Progenitor cell of endocrine pancreas (in vitro differentiated cells): ENCODE measurements around the gene TNFRSF17. TPM values are rescaled to one million over a fixed set of nuclear protein-coding genes. Genes with fewer than 3 reads are reported as not detected.
A peak's percentile ranks its signal among the peaks of the same experiment; 100 is the strongest.
"Not testable (repeated sequence)": the region's sequence is repeated elsewhere in the genome, so short reads cannot be mapped to it uniquely, and the experiment has no call there.

Experiments
- DNase-seq: peaks from one replicate; pipeline ENCODE4 v3.0.0; 2021; ENCODE audit warnings: low spot score; ENCODE audit not compliant: unreplicated experiment
- H3K27ac Mint-ChIP-seq: 2 replicates; pipeline ENCODE4 v1.8.0; 2021; ENCODE audit warnings: mild to moderate bottlenecking, moderate library complexity, mixed read lengths
- H3K27me3 Mint-ChIP-seq: 2 replicates; pipeline ENCODE4 v1.8.0; 2021; ENCODE audit warnings: mixed read lengths
- H3K36me3 Mint-ChIP-seq: 2 replicates; pipeline ENCODE4 v1.8.0; 2022; ENCODE audit warnings: mixed read lengths; ENCODE audit not compliant: insufficient read depth
- H3K4me1 Mint-ChIP-seq: 2 replicates; pipeline ENCODE4 v1.8.0; 2021; ENCODE audit warnings: low read depth, mixed read lengths
- H3K4me3 Mint-ChIP-seq: 2 replicates; pipeline ENCODE4 v1.8.0; 2021; ENCODE audit warnings: low read depth, mild to moderate bottlenecking, moderate library complexity, mixed read lengths
- H3K9me3 Mint-ChIP-seq: 2 replicates; pipeline ENCODE4 v1.8.0; 2021; ENCODE audit warnings: low read depth, mixed read lengths
- total RNA-seq: library from RNA; stranded (reverse); gene quantifications from 2 replicates; pipeline ENCODE4 v1.2.1, GENCODE V29; 2021
- TF ChIP-seq, protein P1 (sequence below): fragments of 200-600 bp; sonication (generic); IDR thresholded peaks from one replicate; pipeline ENCODE4 v1.5.0; 2021; ENCODE audit warnings: antibody characterized with exemption, mild to moderate bottlenecking; ENCODE audit not compliant: unreplicated experiment

Gene TNFRSF17
- total RNA-seq, 1 donor from 2014 or later: not detected

DNA sequence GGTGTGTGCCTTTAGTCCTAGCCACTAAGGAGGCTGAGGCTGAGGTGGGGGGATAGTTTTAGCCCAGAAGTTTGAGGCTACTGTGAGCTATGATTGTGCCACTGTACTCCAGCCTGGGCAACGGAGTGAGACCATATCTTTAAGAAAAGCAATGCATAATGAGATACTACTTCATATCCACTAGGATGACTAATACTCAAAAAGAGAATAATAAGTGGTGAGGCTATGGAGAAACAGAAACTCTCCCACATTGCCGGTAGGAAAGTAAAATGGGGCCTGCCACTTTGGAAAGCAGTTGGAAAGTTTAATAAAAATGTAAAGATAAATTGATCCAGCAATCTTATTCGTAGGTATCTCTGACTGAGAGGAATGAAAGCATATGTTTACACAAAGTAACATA lies 18.6 kb upstream of the TNFRSF17 start:
- Mint-ChIP-seq H3K27me3 (no peaks in the 10 kb centered on the region), H3K27ac (no peak overlapping the region), H3K4me1 (peaks cover 2% of the 10 kb centered on the region), H3K36me3 (no peaks in the 10 kb centered on the region), H3K4me3 (no peak overlapping the region), H3K9me3 (no peaks in the 10 kb centered on the region)
- no peak for DNase-seq
- TF ChIP-seq, protein P1, sequence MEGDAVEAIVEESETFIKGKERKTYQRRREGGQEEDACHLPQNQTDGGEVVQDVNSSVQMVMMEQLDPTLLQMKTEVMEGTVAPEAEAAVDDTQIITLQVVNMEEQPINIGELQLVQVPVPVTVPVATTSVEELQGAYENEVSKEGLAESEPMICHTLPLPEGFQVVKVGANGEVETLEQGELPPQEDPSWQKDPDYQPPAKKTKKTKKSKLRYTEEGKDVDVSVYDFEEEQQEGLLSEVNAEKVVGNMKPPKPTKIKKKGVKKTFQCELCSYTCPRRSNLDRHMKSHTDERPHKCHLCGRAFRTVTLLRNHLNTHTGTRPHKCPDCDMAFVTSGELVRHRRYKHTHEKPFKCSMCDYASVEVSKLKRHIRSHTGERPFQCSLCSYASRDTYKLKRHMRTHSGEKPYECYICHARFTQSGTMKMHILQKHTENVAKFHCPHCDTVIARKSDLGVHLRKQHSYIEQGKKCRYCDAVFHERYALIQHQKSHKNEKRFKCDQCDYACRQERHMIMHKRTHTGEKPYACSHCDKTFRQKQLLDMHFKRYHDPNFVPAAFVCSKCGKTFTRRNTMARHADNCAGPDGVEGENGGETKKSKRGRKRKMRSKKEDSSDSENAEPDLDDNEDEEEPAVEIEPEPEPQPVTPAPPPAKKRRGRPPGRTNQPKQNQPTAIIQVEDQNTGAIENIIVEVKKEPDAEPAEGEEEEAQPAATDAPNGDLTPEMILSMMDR: no peak

DNA sequence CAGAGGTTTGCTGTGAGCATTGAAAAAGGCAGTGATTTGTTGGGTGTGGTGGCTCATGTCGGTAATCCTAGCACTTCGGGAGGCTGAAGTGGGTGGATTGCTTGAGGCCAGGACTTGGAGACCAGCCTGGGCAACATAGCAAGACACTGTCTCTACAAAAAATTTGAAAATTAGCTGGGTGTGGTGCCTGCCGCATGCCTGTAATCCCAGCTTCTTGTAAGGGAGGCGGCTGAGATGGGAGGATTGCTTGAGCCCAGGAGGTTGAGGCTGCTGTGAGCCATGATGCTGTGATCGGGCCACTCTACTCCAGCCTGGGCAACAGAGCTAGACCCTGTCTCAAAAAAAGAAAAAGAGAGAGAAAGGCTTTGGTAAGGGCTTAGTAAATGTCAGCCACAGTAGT lies 16.2 kb upstream of the TNFRSF17 start:
- no peaks in the 10 kb centered on the region for H3K9me3 Mint-ChIP-seq

DNA sequence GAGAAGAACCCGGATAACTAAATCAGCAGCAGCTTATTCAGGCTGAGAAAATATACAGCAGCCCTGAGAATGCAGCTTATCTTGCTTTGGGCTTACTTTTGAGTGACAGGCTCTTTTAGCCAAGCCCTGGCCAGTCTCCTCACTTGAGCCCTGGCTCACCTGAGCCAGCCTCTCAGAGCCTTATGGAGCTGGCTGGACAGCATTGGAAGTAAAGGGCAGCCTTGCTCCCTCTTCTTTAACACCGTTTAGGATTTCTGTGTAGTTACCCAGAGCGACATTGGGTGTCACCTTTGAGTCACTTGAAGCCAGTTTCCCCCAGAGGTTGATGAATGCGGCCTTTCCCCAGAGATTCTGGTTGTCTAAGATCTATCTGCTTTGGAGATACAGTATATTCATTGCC lies 15.5 kb upstream of the TNFRSF17 start:
- Mint-ChIP-seq H3K9me3 (no peaks in the 10 kb centered on the region), H3K36me3 (no peaks in the 10 kb centered on the region), H3K27ac (no peak overlapping the region), H3K4me3 (no peak overlapping the region), H3K4me1 (peaks cover 2% of the 10 kb centered on the region), H3K27me3 (no peaks in the 10 kb centered on the region)
- no peak for DNase-seq
- TF ChIP-seq, protein P1: peak; percentile 55

More for the DNA sequence above, 16.2 kb upstream of the TNFRSF17 start:
- Mint-ChIP-seq H3K27ac (no peak overlapping the region), H3K4me1 (peaks cover 2% of the 10 kb centered on the region), H3K4me3 (no peak overlapping the region), H3K36me3 (no peaks in the 10 kb centered on the region), H3K27me3 (no peaks in the 10 kb centered on the region)
- no peak for DNase-seq
- TF ChIP-seq, protein P1: no peak

DNA sequence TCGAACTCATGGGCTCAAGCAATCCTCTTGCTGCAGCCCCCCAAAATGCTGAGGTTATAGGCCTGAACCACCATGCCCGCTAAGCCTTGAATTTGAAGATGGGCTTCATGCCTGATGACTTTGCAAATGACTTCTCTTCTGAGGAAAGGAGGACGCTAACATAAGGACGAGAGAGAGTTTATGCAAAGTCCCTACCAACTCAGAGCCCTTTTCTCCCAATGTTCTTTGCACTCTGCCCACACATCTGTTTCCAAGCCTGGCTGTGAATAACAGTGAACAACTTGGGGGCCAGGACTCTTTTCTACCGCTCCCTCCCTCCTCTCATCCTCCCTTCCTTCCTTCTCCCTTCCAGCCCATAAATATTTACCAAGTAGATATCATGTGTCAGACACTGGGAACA lies 14.6 kb upstream of the TNFRSF17 start:
- peaks cover 2% of the 10 kb centered on the region for H3K4me1 Mint-ChIP-seq
- no peaks in the 10 kb centered on the region for H3K27me3 Mint-ChIP-seq
- H3K27ac Mint-ChIP-seq: no peak overlapping the region

DNA sequence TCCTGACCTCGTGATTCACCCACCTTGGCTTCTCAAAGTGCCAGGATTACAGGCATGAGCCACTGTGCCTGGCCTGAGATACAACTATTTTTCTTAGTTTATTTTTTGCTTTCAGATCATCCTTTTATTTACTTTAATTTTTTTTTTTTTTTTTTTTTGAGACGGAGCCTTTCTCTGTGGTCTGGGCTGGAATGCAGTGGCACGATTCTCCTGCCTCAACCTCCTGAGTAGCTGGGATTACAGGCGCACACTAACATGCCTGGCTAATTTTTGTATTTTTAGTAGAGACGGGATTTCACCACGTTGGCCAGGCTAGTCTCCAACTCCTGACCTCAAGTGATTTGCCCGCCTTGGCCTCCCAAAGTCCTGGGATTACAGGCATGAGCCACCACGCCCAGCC lies 11.4 kb upstream of the TNFRSF17 start:
- H3K9me3 Mint-ChIP-seq, DNase-seq, H3K36me3 Mint-ChIP-seq, H3K4me3 Mint-ChIP-seq, H3K27me3 Mint-ChIP-seq, H3K27ac Mint-ChIP-seq, H3K4me1 Mint-ChIP-seq: not testable (repeated sequence)

More for the DNA sequence above, 14.6 kb upstream of the TNFRSF17 start:
- TF ChIP-seq, protein P1: no peak
- DNase-seq: no peak
- Mint-ChIP-seq H3K9me3 (no peaks in the 10 kb centered on the region), H3K4me3 (no peak overlapping the region), H3K36me3 (no peaks in the 10 kb centered on the region)

DNA sequence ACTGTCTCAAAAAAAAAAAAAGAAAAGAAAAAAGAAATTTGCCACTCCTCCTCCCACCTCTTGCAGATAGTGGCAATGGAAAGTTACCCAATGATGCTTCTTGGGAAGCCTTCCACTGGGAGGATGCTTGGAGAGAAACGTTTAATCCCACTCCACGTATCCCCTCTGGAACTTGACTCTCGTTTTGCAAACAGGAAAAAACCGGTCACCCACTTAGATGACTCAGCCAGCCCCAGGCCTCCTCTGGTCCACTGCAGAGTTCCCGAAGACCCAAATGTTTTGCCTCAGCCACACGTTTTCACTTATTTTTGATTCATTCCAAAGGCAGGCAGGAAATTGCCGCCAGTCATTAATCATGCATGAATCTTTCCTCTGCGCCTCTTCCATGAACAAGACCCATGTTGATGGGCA lies 9.3 kb upstream of the TNFRSF17 start:
- Mint-ChIP-seq H3K4me3 (no peak overlapping the region), H3K27me3 (no peaks in the 10 kb centered on the region)

More for the DNA sequence above, 9.3 kb upstream of the TNFRSF17 start:
- TF ChIP-seq, protein P1: no peak
- Mint-ChIP-seq H3K4me1 (no peaks in the 10 kb centered on the region), H3K9me3 (no peaks in the 10 kb centered on the region), H3K36me3 (no peaks in the 10 kb centered on the region), H3K27ac (no peak overlapping the region)
- no peak for DNase-seq
